Measurements from ENCODE around the gene ADRA2B.

Gene ADRA2B

GRCh38 chr2:96115631-96116423, 544 bp downstream of the ADRA2B start:
- no peak for TF ChIP-seq JUND (IDR thresholded peaks at IDR 0.05; ENCODE audit: low read depth)
- no peak for DNase-seq (ENCODE audit: low read depth in 1 of 2, low spot score in 1 of 2)
- in situ Hi-C loops (cut with HindIII; ENCODE audit: low pct_unique_long_range_greater_than_20kb, low sequenced_read_pairs), result no loop called here

GRCh38 chr2:96114903-96115581, 1.3 kb downstream of the ADRA2B start:
- DNase-seq (ENCODE audit: low read depth in 1 of 2, low spot score in 1 of 2), result no peak
- in situ Hi-C loops (cut with HindIII; ENCODE audit: low pct_unique_long_range_greater_than_20kb, low sequenced_read_pairs), result no loop called here
- no peak for TF ChIP-seq JUND (IDR thresholded peaks at IDR 0.05; ENCODE audit: low read depth)

- TF ChIP-seq JUND (IDR thresholded peaks at IDR 0.05; ENCODE audit: low read depth), result no peak
- no peak for DNase-seq (ENCODE audit: low read depth in 1 of 2, low spot score in 1 of 2)
Observed at GRCh38 chr2:96114546-96114902, 1.8 kb downstream of the ADRA2B start.

GRCh38 chr2:96113951-96114350, 2.4 kb downstream of the ADRA2B start:
- TF ChIP-seq JUND (IDR thresholded peaks at IDR 0.05; ENCODE audit: low read depth), result no peak
- DNase-seq (ENCODE audit: low read depth in 1 of 2, low spot score in 1 of 2), result no peak
- in situ Hi-C loops (cut with HindIII; ENCODE audit: low pct_unique_long_range_greater_than_20kb, low sequenced_read_pairs), result no loop called here

More at GRCh38 chr2:96114546-96114902, 1.8 kb downstream of the ADRA2B start:
- in situ Hi-C loops (cut with HindIII; ENCODE audit: low pct_unique_long_range_greater_than_20kb, low sequenced_read_pairs), result no loop called here

GRCh38 chr2:96113367-96113677, 3.0 kb downstream of the ADRA2B start:
- in situ Hi-C loops (cut with HindIII; ENCODE audit: low pct_unique_long_range_greater_than_20kb, low sequenced_read_pairs), result no loop called here
- DNase-seq (ENCODE audit: low read depth in 1 of 2, low spot score in 1 of 2), result no peak
- no peak for TF ChIP-seq JUND (IDR thresholded peaks at IDR 0.05; ENCODE audit: low read depth)

- no peak for DNase-seq (ENCODE audit: low read depth in 1 of 2, low spot score in 1 of 2)
- TF ChIP-seq JUND (IDR thresholded peaks at IDR 0.05; ENCODE audit: low read depth), result no peak
- in situ Hi-C loops (cut with HindIII; ENCODE audit: low pct_unique_long_range_greater_than_20kb, low sequenced_read_pairs), result no loop called here
Observed at GRCh38 chr2:96112501-96113366, 3.6 kb downstream of the ADRA2B start.

GRCh38 chr2:96111823-96112500, 4.4 kb downstream of the ADRA2B start:
- DNase-seq (ENCODE audit: low read depth in 1 of 2, low spot score in 1 of 2), result peak in 1 of 2 experiments; percentile 45
- in situ Hi-C loops (cut with HindIII; ENCODE audit: low pct_unique_long_range_greater_than_20kb, low sequenced_read_pairs), result no loop called here
- TF ChIP-seq JUND (IDR thresholded peaks at IDR 0.05; ENCODE audit: low read depth), result no peak

GRCh38 chr2:96111257-96111640, 5.1 kb downstream of the ADRA2B start:
- no peak for TF ChIP-seq JUND (IDR thresholded peaks at IDR 0.05; ENCODE audit: low read depth)
- in situ Hi-C loops (cut with HindIII; ENCODE audit: low pct_unique_long_range_greater_than_20kb, low sequenced_read_pairs), result no loop called here
- no peak for DNase-seq (ENCODE audit: low read depth in 1 of 2, low spot score in 1 of 2)

GRCh38 chr2:96110621-96111256, 5.6 kb downstream of the ADRA2B start:
- in situ Hi-C loops (cut with HindIII; ENCODE audit: low pct_unique_long_range_greater_than_20kb, low sequenced_read_pairs), result no loop called here
- no peak for TF ChIP-seq JUND (IDR thresholded peaks at IDR 0.05; ENCODE audit: low read depth)
- DNase-seq (ENCODE audit: low read depth in 1 of 2, low spot score in 1 of 2), result no peak

GRCh38 chr2:96109931-96110511, 6.3 kb downstream of the ADRA2B start:
- no peak for DNase-seq (ENCODE audit: low read depth in 1 of 2, low spot score in 1 of 2)
- no peak for TF ChIP-seq JUND (IDR thresholded peaks at IDR 0.05; ENCODE audit: low read depth)
- in situ Hi-C loops (cut with HindIII; ENCODE audit: low pct_unique_long_range_greater_than_20kb, low sequenced_read_pairs), result no loop called here

GRCh38 chr2:96109361-96109680, 7.0 kb downstream of the ADRA2B start:
- no peak for DNase-seq (ENCODE audit: low read depth in 1 of 2, low spot score in 1 of 2)
- no peak for TF ChIP-seq JUND (IDR thresholded peaks at IDR 0.05; ENCODE audit: low read depth)
- in situ Hi-C loops (cut with HindIII; ENCODE audit: low pct_unique_long_range_greater_than_20kb, low sequenced_read_pairs), result no loop called here

Measured in T47D (cell line).